Endothelial cell of hepatic sinusoid (primary cell): ENCODE results near the gene TCF3.

ENCODE experiments used
- in situ Hi-C: cut with HindIII; loops from 2 replicates; pipeline ENCODE4 v1.10.0; 2017; ENCODE audit warnings: low sequenced_read_pairs

TCF3 gene

GRCh38 chr19:1591421-1592023 is 60.9 kb downstream of the TCF3 start:
- in situ Hi-C loops, result no loop called here

- in situ Hi-C loops, result no loop called here
Measured at GRCh38 chr19:1590641-1591397, 61.6 kb downstream of the TCF3 start.

- in situ Hi-C loops, result loop anchor here (5.0 kb wide), 1 partner anchor 66 kb away; the partner anchor contains the start of gene PLK5
Measured at GRCh38 chr19:1587872-1588271, 64.5 kb downstream of the TCF3 start.

- in situ Hi-C loops, result loop anchor here (5.0 kb wide), 1 partner anchor 63 kb away; the partner anchor contains the start of gene PLK5
Measured at GRCh38 chr19:1585243-1585580, 67.2 kb downstream of the TCF3 start.

- in situ Hi-C loops, result loop anchor here (5.0 kb wide), 1 partner anchor 62 kb away; the partner anchor contains the start of gene PLK5
Measured at GRCh38 chr19:1584500-1585242, 67.7 kb downstream of the TCF3 start.

GRCh38 chr19:1582201-1582600 is 70.2 kb downstream of the TCF3 start:
- in situ Hi-C loops, result no loop called here

- in situ Hi-C loops, result no loop called here
Measured at GRCh38 chr19:1580957-1581356, 71.5 kb downstream of the TCF3 start.

GRCh38 chr19:1580382-1580781 is 72.0 kb downstream of the TCF3 start:
- in situ Hi-C loops, result no loop called here

- in situ Hi-C loops, result no loop called here
Measured at GRCh38 chr19:1579222-1579621, 73.2 kb downstream of the TCF3 start.

GRCh38 chr19:1577929-1578618 is 74.3 kb downstream of the TCF3 start:
- in situ Hi-C loops, result no loop called here

GRCh38 chr19:1577090-1577928 is 75.1 kb downstream of the TCF3 start:
- in situ Hi-C loops, result no loop called here

- in situ Hi-C loops, result no loop called here
Measured at GRCh38 chr19:1576242-1577089, 75.9 kb downstream of the TCF3 start.

- in situ Hi-C loops, result no loop called here
Measured at GRCh38 chr19:1575323-1576241, 76.8 kb downstream of the TCF3 start.

GRCh38 chr19:1574354-1575136 is 77.9 kb downstream of the TCF3 start:
- in situ Hi-C loops, result no loop called here

GRCh38 chr19:1572795-1573194 is 79.6 kb downstream of the TCF3 start:
- in situ Hi-C loops, result no loop called here

GRCh38 chr19:1571358-1571757 is 81.1 kb downstream of the TCF3 start:
- in situ Hi-C loops, result no loop called here

- in situ Hi-C loops, result no loop called here
Measured at GRCh38 chr19:1570836-1571235, 81.6 kb downstream of the TCF3 start.

- in situ Hi-C loops, result no loop called here
Measured at GRCh38 chr19:1569997-1570396, 82.4 kb downstream of the TCF3 start.
